ENCODE results near the gene ADCY3.

The ADCY3 gene

DNA sequence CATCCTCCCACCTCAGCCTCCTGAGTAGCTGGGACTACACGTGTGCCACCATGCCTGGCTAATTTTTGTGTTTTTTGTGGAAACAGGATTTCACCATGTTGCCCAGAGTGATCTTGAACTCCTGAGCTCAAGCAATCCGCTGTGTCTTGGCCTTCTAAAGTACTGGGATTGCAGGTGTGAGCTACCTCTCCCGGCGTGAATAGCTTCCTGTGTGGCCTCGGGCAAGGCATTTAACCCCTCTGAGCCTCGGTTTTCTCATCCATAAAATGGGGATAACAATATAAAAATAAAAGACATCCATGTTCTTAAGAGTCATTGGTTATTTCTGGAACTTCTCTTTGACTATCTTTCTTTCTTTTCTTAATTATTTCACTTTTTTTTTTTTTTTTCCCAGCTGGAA is 19.3 kb upstream of the ADCY3 start:
- no peak overlapping the region for H3K27ac ChIP-seq
- TF ChIP-seq CTCF (IDR thresholded peaks at IDR 0.05) (no peak), ZFX (IDR thresholded peaks at IDR 0.05; ENCODE audit: borderline replicate concordance) (no peak)

- H3K27ac ChIP-seq, result no peak overlapping the region
- TF ChIP-seq CTCF (IDR thresholded peaks at IDR 0.05), result no peak
- TF ChIP-seq ZFX (IDR thresholded peaks at IDR 0.05; ENCODE audit: borderline replicate concordance), result no peak
Observed at GRCh38 chr2:24937236-24937635, 17.2 kb upstream of the ADCY3 start.

GRCh38 chr2:24935145-24935544 is 15.1 kb upstream of the ADCY3 start:
- H3K27ac ChIP-seq, result no peak overlapping the region
- TF ChIP-seq CTCF (IDR thresholded peaks at IDR 0.05) (no peak), ZFX (IDR thresholded peaks at IDR 0.05; ENCODE audit: borderline replicate concordance) (no peak)

- TF ChIP-seq CTCF (IDR thresholded peaks at IDR 0.05), result no peak
- no peak for TF ChIP-seq ZFX (IDR thresholded peaks at IDR 0.05; ENCODE audit: borderline replicate concordance)
- H3K27ac ChIP-seq, result no peak overlapping the region
Observed at GRCh38 chr2:24932715-24933114, 12.7 kb upstream of the ADCY3 start.

DNA sequence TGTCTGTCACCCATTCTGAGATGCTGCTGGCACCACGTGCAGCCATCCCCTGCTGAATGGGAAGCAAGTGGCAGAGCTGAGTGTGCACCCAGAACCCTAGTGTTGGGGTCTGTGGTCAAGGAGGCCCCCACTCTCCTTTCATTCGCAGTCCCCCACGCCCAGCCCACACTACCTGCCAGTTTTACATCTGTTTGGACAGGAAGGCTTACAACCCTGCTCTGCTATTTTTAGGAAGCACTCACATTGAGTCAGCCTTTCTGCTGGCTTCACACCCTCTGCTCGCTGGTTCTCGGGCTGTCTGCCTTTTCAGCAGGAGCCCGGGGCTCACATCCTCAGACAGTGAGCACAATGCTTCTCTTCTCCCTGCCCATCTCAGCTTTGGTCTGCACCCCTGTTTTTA is 10.7 kb upstream of the ADCY3 start:
- TF ChIP-seq CTCF (IDR thresholded peaks at IDR 0.05), result no peak
- no peak for TF ChIP-seq ZFX (IDR thresholded peaks at IDR 0.05; ENCODE audit: borderline replicate concordance)
- H3K27ac ChIP-seq, result no peak overlapping the region

DNA sequence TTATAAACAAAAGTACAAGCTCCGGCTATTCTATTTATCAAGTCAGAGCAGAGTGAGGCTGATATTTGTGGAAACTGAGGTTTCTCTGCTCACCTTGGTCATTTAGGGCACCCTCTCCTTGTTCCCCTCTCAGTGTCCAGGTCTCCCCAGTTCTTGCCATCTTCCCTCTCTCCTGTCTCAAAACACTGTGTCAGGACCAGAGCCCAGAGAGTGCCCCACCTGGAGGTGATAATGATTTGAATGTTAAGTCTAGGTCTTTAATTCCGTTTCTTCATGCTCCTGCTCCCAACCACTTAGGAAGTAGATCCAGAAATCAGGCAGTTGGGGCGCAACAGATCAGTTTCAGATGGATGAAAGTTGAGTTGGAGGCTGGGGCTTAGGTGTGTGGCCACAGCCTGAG is 9.2 kb upstream of the ADCY3 start:
- H3K27ac ChIP-seq, result no peak overlapping the region
- no peak for TF ChIP-seq CTCF (IDR thresholded peaks at IDR 0.05)
- no peak for TF ChIP-seq ZFX (IDR thresholded peaks at IDR 0.05; ENCODE audit: borderline replicate concordance)

- no peak for TF ChIP-seq CTCF (IDR thresholded peaks at IDR 0.05)
- no peak for TF ChIP-seq ZFX (IDR thresholded peaks at IDR 0.05; ENCODE audit: borderline replicate concordance)
Observed at GRCh38 chr2:24928036-24928435, 8.0 kb upstream of the ADCY3 start.

More at GRCh38 chr2:24928036-24928435, 8.0 kb upstream of the ADCY3 start:
- H3K27ac ChIP-seq, result no peak overlapping the region
